Endothelial cell of umbilical vein (primary cell): ENCODE results near the gene GJA10. TPM values are rescaled to one million over a fixed set of nuclear protein-coding genes. Genes with fewer than 3 reads are reported as not detected.

Source experiments
- BruUV-seq: library from RNA; stranded (reverse); fragments of 400-500 nt; replicated peaks from 2 replicates; lab custom pipeline; 2021; lab: Mats Ljungman, UMichigan
- CTCF ChIA-PET: fragments of 300-600, 350-600 bp; sonication (Branson Sonifier 250); formaldehyde crosslinking; loops from one replicate; lab custom pipeline; 2021; ENCODE audit warnings: antibody characterized with exemption, inconsistent platforms; lab: Charles Lee
- POLR2A ChIA-PET: fragments of 300-600, 350-600 bp; sonication (Branson Sonifier 250); formaldehyde crosslinking; loops from one replicate; lab custom pipeline; 2021; ENCODE audit warnings: antibody characterized with exemption, inconsistent platforms; lab: Charles Lee
- DNase-seq: peaks from one replicate; pipeline ENCODE4 v3.0.0-alpha.2; 2011; ENCODE audit warnings: low read depth, low spot score
- FAIRE-seq: peaks from 2 replicates; lab custom pipeline; 2011; peaks lifted over from hg19 to GRCh38; lab: Jason Lieb, UNC
- H2AFZ ChIP-seq: 2 replicates; pipeline ENCODE4 v1.6.0; 2012; ENCODE audit warnings: low read depth, low read length, control low read depth, inconsistent platforms
- H3K27ac ChIP-seq: 2 replicates; pipeline ENCODE4 v1.5.1; 2011; ENCODE audit warnings: low read depth, mild to moderate bottlenecking, control low read depth, low read length, moderate library complexity; ENCODE audit not compliant: insufficient read depth
- H3K27me3 ChIP-seq, 2 experiments: 2 replicates each; pipeline versions ENCODE4 v1.6.0 to v1.6.1; 2011; ENCODE audit warnings: low read length in 2 of 2, mixed read lengths in 1 of 2; ENCODE audit not compliant: control insufficient read depth in 2 of 2, insufficient read depth in 2 of 2
- H3K36me3 ChIP-seq, 2 experiments: 2 replicates in 1 of 2; 3 replicates in 1 of 2; pipeline ENCODE4 v1.5.1; 2011; ENCODE audit warnings: low read length in 2 of 2, mild to moderate bottlenecking in 1 of 2, moderate library complexity in 1 of 2; ENCODE audit not compliant: control insufficient read depth in 2 of 2, insufficient read depth in 2 of 2; ENCODE audit errors: extremely low read depth in 1 of 2
- H3K4me1 ChIP-seq: 3 replicates; pipeline ENCODE4 v1.5.1; 2011; ENCODE audit warnings: mild to moderate bottlenecking, low read length; ENCODE audit not compliant: control insufficient read depth, insufficient read depth; ENCODE audit errors: extremely low read depth
- H3K4me2 ChIP-seq: 2 replicates; pipeline ENCODE4 v1.6.1; 2011; ENCODE audit warnings: low read length, control low read depth, mixed read lengths; ENCODE audit not compliant: insufficient read depth
- H3K4me3 ChIP-seq, 3 experiments: fragments of 200-600 bp in 1 of 3; sonication (generic), shearing (Covaris generic) in 1 of 3; replicated peaks in 1 of 3; 2 replicates each; pipeline ENCODE4 v1.5.1; 2011 to 2016; ENCODE audit warnings: control low read depth in 3 of 3, low read length in 3 of 3, mild to moderate bottlenecking in 2 of 3, inconsistent platforms in 1 of 3, low read depth in 1 of 3, moderate library complexity in 1 of 3; ENCODE audit not compliant: insufficient read depth in 1 of 3
- H3K79me2 ChIP-seq: 2 replicates; pipeline ENCODE4 v1.6.0; 2012; ENCODE audit warnings: low read length, inconsistent platforms; ENCODE audit not compliant: control insufficient read depth, insufficient read depth
- H3K9ac ChIP-seq: replicated peaks from 2 replicates; pipeline ENCODE3; 2011; ENCODE audit warnings: low read length, control low read depth; ENCODE audit not compliant: insufficient read depth; ENCODE audit errors: extremely low read depth
- H3K9me1 ChIP-seq: replicated peaks from 3 replicates; pipeline ENCODE4 v1.6.0; 2011; ENCODE audit warnings: mild to moderate bottlenecking, low read length; ENCODE audit not compliant: control insufficient read depth, insufficient read depth; ENCODE audit errors: extremely low read depth
- H3K9me3 ChIP-seq: replicated peaks from 2 replicates; pipeline ENCODE4 v1.5.1; 2012; ENCODE audit warnings: low read length, inconsistent platforms; ENCODE audit not compliant: control insufficient read depth, insufficient read depth
- H4K20me1 ChIP-seq: replicated peaks from 2 replicates; pipeline ENCODE3; 2011; ENCODE audit warnings: mild to moderate bottlenecking, low read length; ENCODE audit not compliant: control insufficient read depth, insufficient read depth; ENCODE audit errors: extremely low read depth
- CTCF ChIP-seq, 2 donors: IDR thresholded peaks; 1 replicate in 1 of 2; 2 replicates in 1 of 2; pipeline ENCODE4 v1.5.1; 2011; ENCODE audit warnings: low read length in 2 of 2, mild to moderate bottlenecking in 2 of 2, moderate library complexity in 2 of 2, control low read depth in 1 of 2, inconsistent platforms in 1 of 2, low read depth in 1 of 2; ENCODE audit not compliant: insufficient read depth in 1 of 2; ENCODE audit errors: extremely low read depth in 1 of 2
- EZH2 ChIP-seq: IDR thresholded peaks from 2 replicates; pipeline ENCODE4 v1.6.1; 2012; ENCODE audit warnings: borderline replicate concordance, low read depth, mild to moderate bottlenecking, moderate library complexity, low read length, inconsistent platforms; ENCODE audit not compliant: severe bottlenecking
- FOS ChIP-seq: IDR thresholded peaks from 2 replicates; pipeline ENCODE4 v1.6.1; 2011; ENCODE audit warnings: mild to moderate bottlenecking, low read length, moderate library complexity, borderline replicate concordance; ENCODE audit not compliant: insufficient read depth
- GATA2 ChIP-seq: IDR thresholded peaks from 2 replicates; pipeline ENCODE4 v1.7.0; 2011; ENCODE audit warnings: low read depth, mild to moderate bottlenecking, moderate library complexity, mixed read lengths, low read length; ENCODE audit not compliant: insufficient read length, insufficient read depth
- JUN ChIP-seq: IDR thresholded peaks from 2 replicates; pipeline ENCODE4 v1.6.1; 2011; ENCODE audit warnings: borderline replicate concordance, low read depth; ENCODE audit not compliant: insufficient read length, insufficient read depth
- MYC ChIP-seq: IDR thresholded peaks from one replicate; pipeline ENCODE4 v1.6.1; 2011; ENCODE audit warnings: mild to moderate bottlenecking, low read depth, low read length
- POLR2A ChIP-seq: IDR thresholded peaks from 2 replicates; pipeline ENCODE4 v1.6.1; 2012; ENCODE audit warnings: low read depth, mild to moderate bottlenecking, control low read depth, low read length
- POLR2AphosphoS5 ChIP-seq: IDR thresholded peaks from 2 replicates; pipeline ENCODE4 v1.6.1; 2012; ENCODE audit warnings: low read depth, mild to moderate bottlenecking, control low read depth, low read length, moderate library complexity; ENCODE audit not compliant: insufficient read depth
- dilution Hi-C: fragments of 300-500 bp; cut with MboI; formaldehyde crosslinking; loops from one replicate; pipeline ENCODE4 v1.15.0; 2019; ENCODE audit warnings: low sequenced_read_pairs; ENCODE audit not compliant: extremely low pct_ligation_motif_present
- intact Hi-C: fragments of 100-400 bp; cut with micrococcal nuclease; formaldehyde crosslinking; loops from one replicate; pipeline ENCODE4 v1.10.0; 2022
- polyA plus RNA-seq, 4 experiments: library from polyadenylated mRNA; depleted of rRNA in 3 of 4; stranded (reverse) in 3 of 4; unstranded in 1 of 4; fragments of >200 nt; gene quantifications; 2 replicates each; pipeline versions ENCODE4 v1.2.1 to v1.2.3, GENCODE V29; 2011 to 2012; ENCODE audit warnings: missing spikeins in 1 of 4
- total RNA-seq: library from RNA; stranded (reverse); gene quantifications from 2 replicates; pipeline ENCODE4 v1.2.3, GENCODE V29; 2021
- TF ChIP-seq, protein P1 (sequence below): IDR thresholded peaks from 2 replicates; pipeline ENCODE4 v1.6.1; 2011; ENCODE audit not compliant: insufficient read depth, insufficient read length

The GJA10 gene
- total and polyA plus RNA-seq, 2 donors (not counting 3 experiments of a cell fraction or from before 2014, with no cell fraction given) = not detected

- TF ChIP-seq MYC (no peak), POLR2A (no peak), JUN (no peak), CTCF (IDR thresholded peaks at IDR 0.05; ENCODE audit: extremely low read depth in 1 of 2, insufficient read depth in 1 of 2, low read depth in 1 of 2, low read length in 2 of 2) (no peak), EZH2 (no peak), FOS (no peak), GATA2 (no peak), POLR2AphosphoS5 (no peak)
- TF ChIP-seq, protein P1, sequence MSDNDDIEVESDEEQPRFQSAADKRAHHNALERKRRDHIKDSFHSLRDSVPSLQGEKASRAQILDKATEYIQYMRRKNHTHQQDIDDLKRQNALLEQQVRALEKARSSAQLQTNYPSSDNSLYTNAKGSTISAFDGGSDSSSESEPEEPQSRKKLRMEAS = no peak
- Histone ChIP-seq H3K79me2 (no peaks in the 10 kb centered on the region), H3K9me3 (no peaks in the 10 kb centered on the region), H3K27ac (no peak overlapping the region), H3K9ac (no peak overlapping the region), H3K4me2 (no peak overlapping the region), H3K27me3 (peaks cover 0 to 10% of the 10 kb centered on the region in 2 experiments), H3K9me1 (no peaks in the 10 kb centered on the region), H3K36me3 (no peaks in the 10 kb centered on the region), H4K20me1 (no peaks in the 10 kb centered on the region), H2AFZ (no peak overlapping the region), H3K4me3 (no peak overlapping the region), H3K4me1 (no peaks in the 10 kb centered on the region)
- dilution Hi-C loops (no loop called here), intact Hi-C loops (loop anchor here (5.0 to 10.0 kb wide), 2 partner anchors 105 to 232 kb away; no protein-coding TSS in a partner anchor)
- no peak for FAIRE-seq
- POLR2A ChIA-PET = no interaction called here
- no peak for DNase-seq
- BruUV-seq = no TSS peak
- CTCF ChIA-PET = interaction anchor here (0.6 to 4.8 kb wide), 8 partner anchors 10 to 535 kb away, joined by 3 to 269 read pairs (median 4); no protein-coding TSS in a partner anchor
Measured at GRCh38 chr6:89942601-89943000, 48.3 kb downstream of the GJA10 start.
